HEK293 (cell line): ENCODE data around the gene CREBBP.

Experiments used
- CTCF ChIA-PET: fragments of 350-600 bp; formaldehyde crosslinking; extraction: SDS; loops from one replicate; lab custom pipeline; 2021; ENCODE audit warnings: antibody characterized with exemption; lab: Yijun Ruan, JAX
- POLR2A ChIA-PET: fragments of 300-600 bp; formaldehyde crosslinking; extraction: SDS; loops from one replicate; lab custom pipeline; 2020; ENCODE audit warnings: antibody characterized with exemption, inconsistent platforms; lab: Yijun Ruan, JAX
- H3K27ac ChIP-seq: fragments of 200-500 bp; sonication (Bioruptor generic); 2 replicates; pipeline ENCODE4 v1.5.1; 2014; ENCODE audit warnings: low read depth, low read length, control low read depth, inconsistent platforms; ENCODE audit errors: extremely low read depth
- H3K36me3 ChIP-seq, 2 experiments: fragments of 200-500 bp in 1 of 2; sonication (Bioruptor generic) in 1 of 2; 1 replicate in 1 of 2; 2 replicates in 1 of 2; pipeline ENCODE4 v1.5.1; 2014 to 2017; ENCODE audit warnings: inconsistent platforms in 2 of 2, low read length in 2 of 2; ENCODE audit not compliant: control insufficient read depth in 2 of 2, insufficient read depth in 1 of 2
- H3K4me1 ChIP-seq: fragments of 200-500 bp; sonication (Bioruptor generic); 2 replicates; pipeline ENCODE4 v1.5.1; 2014; ENCODE audit warnings: mild to moderate bottlenecking, low read length, inconsistent platforms; ENCODE audit not compliant: control insufficient read depth, insufficient read depth
- H3K4me3 ChIP-seq: 2 replicates; pipeline ENCODE4 v1.5.1; 2011; ENCODE audit warnings: low read depth, mild to moderate bottlenecking, control low read depth, low read length, moderate library complexity
- H3K9me3 ChIP-seq: fragments of 200-500 bp; sonication (Bioruptor generic); 2 replicates; pipeline ENCODE4 v1.5.1; 2014; ENCODE audit warnings: low read depth, low read length, inconsistent platforms; ENCODE audit not compliant: control insufficient read depth, insufficient read depth
- OVOL3 ChIP-seq: fragments of 450-650 bp; formaldehyde crosslinking; IDR thresholded peaks from 2 replicates; pipeline ENCODE4 v1.5.1; 2016; ENCODE audit warnings: missing biosample characterization, missing genetic modification characterization
- YY1 ChIP-seq: fragments of 450-650 bp; formaldehyde crosslinking; IDR thresholded peaks from 2 replicates; pipeline ENCODE4 v1.5.1; 2018; ENCODE audit warnings: missing biosample characterization, missing genetic modification characterization
- ZEB2 ChIP-seq: fragments of 450-650 bp; formaldehyde crosslinking; IDR thresholded peaks from 2 replicates; pipeline ENCODE4 v1.5.1; 2016; ENCODE audit warnings: missing biosample characterization, missing genetic modification characterization
- ZFHX2 ChIP-seq: fragments of 450-650 bp; formaldehyde crosslinking; conservative IDR thresholded peaks from 2 replicates; pipeline ENCODE4 v1.5.1; 2016; ENCODE audit warnings: missing biosample characterization, missing genetic modification characterization
- ZNF132 ChIP-seq: fragments of 450-650 bp; formaldehyde crosslinking; IDR thresholded peaks from 2 replicates; pipeline ENCODE4 v1.5.1; 2017; ENCODE audit warnings: missing biosample characterization, missing genetic modification characterization, borderline replicate concordance
- ZNF157 ChIP-seq: fragments of 450-650 bp; formaldehyde crosslinking; IDR thresholded peaks from 2 replicates; pipeline ENCODE4 v1.5.1; 2016; ENCODE audit warnings: missing biosample characterization, missing genetic modification characterization
- ZNF292 ChIP-seq: fragments of 450-650 bp; formaldehyde crosslinking; IDR thresholded peaks from 2 replicates; pipeline ENCODE4 v1.5.1; 2016; ENCODE audit warnings: low read depth, missing biosample characterization, missing genetic modification characterization, borderline replicate concordance
- ZNF354C ChIP-seq: fragments of 450-650 bp; formaldehyde crosslinking; IDR thresholded peaks from 2 replicates; pipeline ENCODE4 v1.5.1; 2016; ENCODE audit warnings: missing biosample characterization, missing genetic modification characterization, low read depth, borderline replicate concordance
- ZNF366 ChIP-seq: fragments of 450-650 bp; formaldehyde crosslinking; conservative IDR thresholded peaks from 2 replicates; pipeline ENCODE4 v1.5.1; 2016; ENCODE audit warnings: missing biosample characterization, missing genetic modification characterization
- ZNF473 ChIP-seq: fragments of 450-650 bp; formaldehyde crosslinking; IDR thresholded peaks from 2 replicates; pipeline ENCODE4 v1.5.1; 2017; ENCODE audit warnings: missing biosample characterization, missing genetic modification characterization
- ZNF571 ChIP-seq: fragments of 450-650 bp; formaldehyde crosslinking; IDR thresholded peaks from 2 replicates; pipeline ENCODE4 v1.5.0; 2017; ENCODE audit warnings: missing biosample characterization, missing genetic modification characterization
- ZNF596 ChIP-seq: fragments of 450-650 bp; IDR thresholded peaks from 2 replicates; pipeline ENCODE4 v1.5.0; 2018; ENCODE audit warnings: missing biosample characterization, mild to moderate bottlenecking, missing genetic modification characterization, moderate library complexity
- ZNF658 ChIP-seq: fragments of 450-650 bp; formaldehyde crosslinking; IDR thresholded peaks from 2 replicates; pipeline ENCODE4; 2016; ENCODE audit warnings: missing biosample characterization, missing genetic modification characterization
- TF ChIP-seq, protein P1 (sequence below): fragments of 450-650 bp; formaldehyde crosslinking; IDR thresholded peaks from 2 replicates; pipeline ENCODE4 v1.5.1; 2016; ENCODE audit warnings: missing biosample characterization, missing genetic modification characterization, low read depth
- TF ChIP-seq, protein P2 (sequence below): fragments of 450-650 bp; formaldehyde crosslinking; IDR thresholded peaks from 2 replicates; pipeline ENCODE4 v1.5.1; 2016; ENCODE audit warnings: missing biosample characterization, missing genetic modification characterization, borderline replicate concordance
- TF ChIP-seq, protein P3 (sequence below): fragments of 450-650 bp; formaldehyde crosslinking; IDR thresholded peaks from 2 replicates; pipeline ENCODE4 v1.5.1; 2016; ENCODE audit warnings: missing biosample characterization, missing genetic modification characterization
- TF ChIP-seq, protein P4 (sequence below): fragments of 450-650 bp; formaldehyde crosslinking; IDR thresholded peaks from 2 replicates; pipeline ENCODE4 v1.5.1; 2016; ENCODE audit warnings: missing biosample characterization, missing genetic modification characterization

The CREBBP gene

DNA sequence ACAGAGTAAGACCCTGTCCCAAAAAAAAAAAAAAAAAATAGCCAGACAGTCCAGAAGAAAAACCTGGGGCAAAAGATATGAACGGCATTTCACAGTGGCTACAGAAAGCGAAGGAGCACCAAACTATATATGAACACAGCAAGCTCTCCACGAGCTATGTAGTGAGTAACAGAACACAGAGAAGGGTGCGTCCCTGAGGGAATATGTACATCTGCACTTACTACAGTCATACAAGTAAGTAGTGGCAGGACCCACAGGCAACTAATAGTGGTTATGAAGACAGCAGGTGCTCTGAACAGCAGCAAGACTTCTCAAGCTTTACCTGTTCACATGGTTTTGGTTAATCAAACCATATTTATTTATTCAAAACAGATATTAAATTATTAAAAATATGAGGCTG lies 179.0 kb downstream of the CREBBP start (continued):
- TF ChIP-seq, protein P1, sequence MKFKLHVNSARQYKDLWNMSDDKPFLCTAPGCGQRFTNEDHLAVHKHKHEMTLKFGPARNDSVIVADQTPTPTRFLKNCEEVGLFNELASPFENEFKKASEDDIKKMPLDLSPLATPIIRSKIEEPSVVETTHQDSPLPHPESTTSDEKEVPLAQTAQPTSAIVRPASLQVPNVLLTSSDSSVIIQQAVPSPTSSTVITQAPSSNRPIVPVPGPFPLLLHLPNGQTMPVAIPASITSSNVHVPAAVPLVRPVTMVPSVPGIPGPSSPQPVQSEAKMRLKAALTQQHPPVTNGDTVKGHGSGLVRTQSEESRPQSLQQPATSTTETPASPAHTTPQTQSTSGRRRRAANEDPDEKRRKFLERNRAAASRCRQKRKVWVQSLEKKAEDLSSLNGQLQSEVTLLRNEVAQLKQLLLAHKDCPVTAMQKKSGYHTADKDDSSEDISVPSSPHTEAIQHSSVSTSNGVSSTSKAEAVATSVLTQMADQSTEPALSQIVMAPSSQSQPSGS (tag by site-specific recombination) = no peak
- no peak for TF ChIP-seq YY1 (tag by site-specific recombination)
- no peak for TF ChIP-seq ZNF658
- no peak for TF ChIP-seq ZNF366 (tag by site-specific recombination)

DNA sequence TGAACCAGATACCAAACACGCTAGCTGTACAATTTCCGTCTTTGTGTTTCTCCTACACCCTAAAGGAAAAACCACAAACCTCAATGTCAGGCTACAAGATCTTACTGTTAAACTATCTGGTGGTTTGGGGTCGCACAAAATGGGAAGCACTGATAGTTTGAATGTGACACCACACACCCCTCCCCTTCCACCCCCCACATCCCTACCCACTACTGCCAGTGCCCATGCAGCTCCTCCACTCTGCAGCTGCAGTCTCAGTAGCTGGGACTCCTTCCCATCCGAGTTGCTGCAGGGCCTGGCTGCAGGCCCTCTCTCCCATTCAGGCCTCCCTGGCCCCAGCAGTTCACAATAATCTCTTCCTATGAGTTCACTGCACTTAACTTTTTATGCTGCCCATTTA lies 181.6 kb downstream of the CREBBP start:
- H3K4me3 ChIP-seq = no peak overlapping the region
- peaks cover 3 to 13% of the 10 kb centered on the region in 2 experiments; a peak in 2 of 3 replicates for H3K36me3 ChIP-seq
- H3K27ac ChIP-seq = no peak overlapping the region
- H3K4me1 ChIP-seq = no peaks in the 10 kb centered on the region
- POLR2A ChIA-PET = no interaction called here
- CTCF ChIA-PET = interaction anchor here (0.6 kb wide), 1 partner anchor 249 kb away, joined by 3 read pairs; no protein-coding TSS in a partner anchor
- H3K9me3 ChIP-seq = no peaks in the 10 kb centered on the region
- TF ChIP-seq ZNF596 (tag by site-specific recombination) (no peak), ZNF292 (tag by site-specific recombination) (no peak), ZNF157 (tag by site-specific recombination) (no peak), ZEB2 (tag by site-specific recombination) (no peak), ZNF354C (tag by site-specific recombination) (no peak), OVOL3 (tag by site-specific recombination) (no peak), ZNF473 (no peak), ZNF132 (tag by site-specific recombination) (no peak), ZNF571 (no peak), ZFHX2 (tag by site-specific recombination) (no peak)
- TF ChIP-seq, protein P2, sequence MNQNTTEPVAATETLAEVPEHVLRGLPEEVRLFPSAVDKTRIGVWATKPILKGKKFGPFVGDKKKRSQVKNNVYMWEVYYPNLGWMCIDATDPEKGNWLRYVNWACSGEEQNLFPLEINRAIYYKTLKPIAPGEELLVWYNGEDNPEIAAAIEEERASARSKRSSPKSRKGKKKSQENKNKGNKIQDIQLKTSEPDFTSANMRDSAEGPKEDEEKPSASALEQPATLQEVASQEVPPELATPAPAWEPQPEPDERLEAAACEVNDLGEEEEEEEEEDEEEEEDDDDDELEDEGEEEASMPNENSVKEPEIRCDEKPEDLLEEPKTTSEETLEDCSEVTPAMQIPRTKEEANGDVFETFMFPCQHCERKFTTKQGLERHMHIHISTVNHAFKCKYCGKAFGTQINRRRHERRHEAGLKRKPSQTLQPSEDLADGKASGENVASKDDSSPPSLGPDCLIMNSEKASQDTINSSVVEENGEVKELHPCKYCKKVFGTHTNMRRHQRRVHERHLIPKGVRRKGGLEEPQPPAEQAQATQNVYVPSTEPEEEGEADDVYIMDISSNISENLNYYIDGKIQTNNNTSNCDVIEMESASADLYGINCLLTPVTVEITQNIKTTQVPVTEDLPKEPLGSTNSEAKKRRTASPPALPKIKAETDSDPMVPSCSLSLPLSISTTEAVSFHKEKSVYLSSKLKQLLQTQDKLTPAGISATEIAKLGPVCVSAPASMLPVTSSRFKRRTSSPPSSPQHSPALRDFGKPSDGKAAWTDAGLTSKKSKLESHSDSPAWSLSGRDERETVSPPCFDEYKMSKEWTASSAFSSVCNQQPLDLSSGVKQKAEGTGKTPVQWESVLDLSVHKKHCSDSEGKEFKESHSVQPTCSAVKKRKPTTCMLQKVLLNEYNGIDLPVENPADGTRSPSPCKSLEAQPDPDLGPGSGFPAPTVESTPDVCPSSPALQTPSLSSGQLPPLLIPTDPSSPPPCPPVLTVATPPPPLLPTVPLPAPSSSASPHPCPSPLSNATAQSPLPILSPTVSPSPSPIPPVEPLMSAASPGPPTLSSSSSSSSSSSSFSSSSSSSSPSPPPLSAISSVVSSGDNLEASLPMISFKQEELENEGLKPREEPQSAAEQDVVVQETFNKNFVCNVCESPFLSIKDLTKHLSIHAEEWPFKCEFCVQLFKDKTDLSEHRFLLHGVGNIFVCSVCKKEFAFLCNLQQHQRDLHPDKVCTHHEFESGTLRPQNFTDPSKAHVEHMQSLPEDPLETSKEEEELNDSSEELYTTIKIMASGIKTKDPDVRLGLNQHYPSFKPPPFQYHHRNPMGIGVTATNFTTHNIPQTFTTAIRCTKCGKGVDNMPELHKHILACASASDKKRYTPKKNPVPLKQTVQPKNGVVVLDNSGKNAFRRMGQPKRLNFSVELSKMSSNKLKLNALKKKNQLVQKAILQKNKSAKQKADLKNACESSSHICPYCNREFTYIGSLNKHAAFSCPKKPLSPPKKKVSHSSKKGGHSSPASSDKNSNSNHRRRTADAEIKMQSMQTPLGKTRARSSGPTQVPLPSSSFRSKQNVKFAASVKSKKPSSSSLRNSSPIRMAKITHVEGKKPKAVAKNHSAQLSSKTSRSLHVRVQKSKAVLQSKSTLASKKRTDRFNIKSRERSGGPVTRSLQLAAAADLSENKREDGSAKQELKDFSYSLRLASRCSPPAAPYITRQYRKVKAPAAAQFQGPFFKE (tag by site-specific recombination) = no peak
- TF ChIP-seq, protein P3, sequence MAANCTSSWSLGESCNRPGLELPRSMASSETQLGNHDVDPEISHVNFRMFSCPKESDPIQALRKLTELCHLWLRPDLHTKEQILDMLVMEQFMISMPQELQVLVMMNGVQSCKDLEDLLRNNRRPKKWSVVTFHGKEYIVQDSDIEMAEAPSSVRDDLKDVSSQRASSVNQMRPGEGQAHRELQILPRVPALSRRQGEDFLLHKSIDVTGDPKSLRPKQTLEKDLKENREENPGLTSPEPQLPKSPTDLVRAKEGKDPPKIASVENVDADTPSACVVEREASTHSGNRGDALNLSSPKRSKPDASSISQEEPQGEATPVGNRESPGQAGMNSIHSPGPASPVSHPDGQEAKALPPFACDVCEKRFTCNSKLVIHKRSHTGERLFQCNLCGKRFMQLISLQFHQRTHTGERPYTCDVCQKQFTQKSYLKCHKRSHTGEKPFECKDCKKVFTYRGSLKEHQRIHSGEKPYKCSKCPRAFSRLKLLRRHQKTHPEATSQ (tag by site-specific recombination) = no peak
- TF ChIP-seq, protein P4, sequence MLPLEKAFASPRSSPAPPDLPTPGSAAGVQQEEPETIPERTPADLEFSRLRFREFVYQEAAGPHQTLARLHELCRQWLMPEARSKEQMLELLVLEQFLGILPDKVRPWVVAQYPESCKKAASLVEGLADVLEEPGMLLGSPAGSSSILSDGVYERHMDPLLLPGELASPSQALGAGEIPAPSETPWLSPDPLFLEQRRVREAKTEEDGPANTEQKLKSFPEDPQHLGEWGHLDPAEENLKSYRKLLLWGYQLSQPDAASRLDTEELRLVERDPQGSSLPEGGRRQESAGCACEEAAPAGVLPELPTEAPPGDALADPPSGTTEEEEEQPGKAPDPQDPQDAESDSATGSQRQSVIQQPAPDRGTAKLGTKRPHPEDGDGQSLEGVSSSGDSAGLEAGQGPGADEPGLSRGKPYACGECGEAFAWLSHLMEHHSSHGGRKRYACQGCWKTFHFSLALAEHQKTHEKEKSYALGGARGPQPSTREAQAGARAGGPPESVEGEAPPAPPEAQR (tag by site-specific recombination) = no peak
